ENCODE results near the gene SLC6A13.
"Not testable (repeated sequence)": the region's sequence is repeated elsewhere in the genome, so short reads cannot be mapped to it uniquely, and the experiment has no call there.

- TF ChIP-seq ZNF282 (IDR thresholded peaks at IDR 0.05; ENCODE audit: partially characterized antibody); EP300 (IDR thresholded peaks at IDR 0.05; ENCODE audit: low read depth in 2 of 2, low read length in 2 of 2); EP300 (CRISPR knock-in tag; IDR thresholded peaks at IDR 0.05; ENCODE audit: borderline replicate concordance); CTCF (CRISPR knock-in tag; IDR thresholded peaks at IDR 0.05); TP53 (CRISPR knock-in tag; conservative IDR thresholded peaks at IDR 0.05); POLR2A (IDR thresholded peaks at IDR 0.05; ENCODE audit: insufficient read depth in 1 of 2, low read depth in 2 of 2, low read length in 2 of 2); MED1 (CRISPR knock-in tag; IDR thresholded peaks at IDR 0.05); USF2 (IDR thresholded peaks at IDR 0.05; ENCODE audit: low read depth, low read length); USF2 (CRISPR knock-in tag; IDR thresholded peaks at IDR 0.05; ENCODE audit: borderline replicate concordance); PAF1 (CRISPR knock-in tag; IDR thresholded peaks at IDR 0.05); ZNF607 (CRISPR knock-in tag; IDR thresholded peaks at IDR 0.05; ENCODE audit: borderline replicate concordance); SETDB1 (CRISPR knock-in tag; IDR thresholded peaks at IDR 0.05; ENCODE audit: borderline replicate concordance); GTF2F1 (IDR thresholded peaks at IDR 0.05; ENCODE audit: low read length); HNF4A (CRISPR knock-in tag; IDR thresholded peaks at IDR 0.05); TCF12 (IDR thresholded peaks at IDR 0.05); TCF12 (CRISPR knock-in tag; IDR thresholded peaks at IDR 0.05): not testable (repeated sequence)
These were observed 37.5 kb upstream of the SLC6A13 start for GRCh38 chr12:300166-300565.
